Activated gamma-delta T cell (primary cell): ENCODE data around the gene MCUR1.
"Not testable (repeated sequence)": the region's sequence is repeated elsewhere in the genome, so short reads cannot be mapped to it uniquely, and the experiment has no call there.

Experiments used
- DNase-seq: peaks from one replicate; lab custom pipeline; 2025; lab: John Stamatoyannopoulos, UW

Gene MCUR1

GRCh38 chr6:13828656-13829301 lies 14.4 kb upstream of the MCUR1 start:
- DNase-seq, result not testable (repeated sequence)

- no peak for DNase-seq
These were observed 12.7 kb upstream of the MCUR1 start for GRCh38 chr6:13827032-13827431.

GRCh38 chr6:13825871-13826270 lies 11.5 kb upstream of the MCUR1 start:
- no peak for DNase-seq

- DNase-seq, result no peak
These were observed 4.0 kb upstream of the MCUR1 start for GRCh38 chr6:13818341-13818740.

GRCh38 chr6:13814938-13815575 lies 700 bp upstream of the MCUR1 start:
- no peak for DNase-seq

- no peak for DNase-seq
These were observed 659 bp downstream of the MCUR1 start for GRCh38 chr6:13813621-13814175.

GRCh38 chr6:13813026-13813425 lies 1.3 kb downstream of the MCUR1 start:
- DNase-seq, result no peak

- DNase-seq, result no peak
These were observed 2.1 kb downstream of the MCUR1 start for GRCh38 chr6:13812359-13812642.

GRCh38 chr6:13811627-13812358 lies 2.6 kb downstream of the MCUR1 start:
- DNase-seq, result no peak

GRCh38 chr6:13810688-13811446 lies 3.5 kb downstream of the MCUR1 start:
- no peak for DNase-seq

- DNase-seq, result no peak
These were observed 5.6 kb downstream of the MCUR1 start for GRCh38 chr6:13808801-13809200.

GRCh38 chr6:13807696-13808095 lies 6.7 kb downstream of the MCUR1 start:
- DNase-seq, result no peak

GRCh38 chr6:13803581-13803980 lies 10.8 kb downstream of the MCUR1 start:
- DNase-seq, result no peak

GRCh38 chr6:13800615-13801014 lies 13.7 kb downstream of the MCUR1 start:
- no peak for DNase-seq

- no peak for DNase-seq
These were observed 17.6 kb downstream of the MCUR1 start for GRCh38 chr6:13796781-13797180.

GRCh38 chr6:13795041-13795750 lies 19.2 kb downstream of the MCUR1 start:
- DNase-seq, result no peak

- no peak for DNase-seq
These were observed 20.2 kb downstream of the MCUR1 start for GRCh38 chr6:13794184-13794583.

- no peak for DNase-seq
These were observed 24.6 kb downstream of the MCUR1 start for GRCh38 chr6:13789746-13790145.

- DNase-seq, result no peak
These were observed 25.5 kb downstream of the MCUR1 start for GRCh38 chr6:13788820-13789219.

- DNase-seq, result no peak
These were observed 27.2 kb downstream of the MCUR1 start for GRCh38 chr6:13787137-13787536.

- DNase-seq, result not testable (repeated sequence)
These were observed 34.2 kb downstream of the MCUR1 start for GRCh38 chr6:13780162-13780561.

GRCh38 chr6:13778028-13778427 lies 36.3 kb downstream of the MCUR1 start:
- no peak for DNase-seq
